GM21576 (cell line): ENCODE data around the gene HOXB2.

Source experiments
- ATAC-seq: cut with Tn5 transposase; IDR thresholded peaks from one replicate; pipeline ENCODE4 v1.9.1; 2021; ENCODE audit warnings: mild to moderate bottlenecking, moderate library complexity; ENCODE audit not compliant: unreplicated experiment

The HOXB2 gene

DNA sequence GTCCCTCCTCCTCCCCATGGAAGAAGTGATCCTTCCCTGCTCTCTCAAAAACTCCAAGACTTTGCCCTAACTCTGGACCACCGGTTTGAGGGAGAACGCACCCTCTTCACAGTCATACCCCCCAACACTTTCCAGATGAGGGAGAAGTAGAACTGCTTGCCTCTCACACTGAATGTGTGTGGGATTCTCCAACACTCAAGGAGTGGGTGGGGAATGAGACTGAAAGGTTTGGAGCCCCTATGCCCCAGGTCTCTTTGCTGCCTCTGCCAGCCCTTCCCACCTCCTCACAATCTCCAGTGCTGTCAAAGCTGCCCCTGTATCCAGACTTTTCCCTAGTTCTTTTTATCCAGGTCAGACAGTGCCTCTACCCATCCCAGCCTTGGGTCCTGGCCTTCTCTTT lies 21.8 kb upstream of the HOXB2 start:
- ATAC-seq: no peak

DNA sequence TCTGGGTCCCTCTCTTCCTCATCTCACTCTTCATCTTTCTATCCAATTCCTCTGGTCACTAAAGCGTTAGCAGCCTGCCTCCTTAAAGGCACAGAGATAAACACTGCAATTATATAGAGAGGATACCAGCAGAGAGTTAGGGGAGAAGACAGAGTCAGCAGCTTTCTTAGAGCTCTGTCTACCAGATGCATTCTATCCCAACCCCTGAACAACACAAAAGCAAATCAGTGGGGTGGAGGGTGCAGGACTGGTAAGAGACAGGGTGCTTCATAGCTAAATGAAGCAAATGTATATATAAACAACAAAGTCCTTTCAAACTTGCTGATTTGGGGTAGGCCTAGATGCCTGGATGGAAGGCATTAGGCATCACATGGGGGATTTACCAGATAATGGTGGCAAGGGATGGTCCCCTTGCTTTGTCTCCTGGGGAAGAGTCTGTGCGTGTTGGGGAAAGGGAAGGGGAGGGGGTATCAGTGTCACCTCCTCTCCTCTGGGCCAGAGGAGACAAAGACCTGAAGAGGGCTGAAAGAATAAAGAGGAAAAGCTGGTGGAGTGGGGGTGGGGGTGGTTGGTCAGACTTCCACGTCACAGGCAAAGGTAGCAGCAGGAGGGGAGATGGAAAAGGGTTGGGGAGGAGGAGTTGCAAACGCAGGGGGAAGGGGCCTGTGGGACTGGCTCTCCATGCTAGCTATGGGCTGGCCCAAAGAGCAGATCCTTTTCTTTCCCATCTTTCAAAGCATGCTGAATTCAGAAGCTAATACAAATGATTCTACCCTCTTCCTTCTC lies 21.2 kb upstream of the HOXB2 start:
- ATAC-seq: no peak

- no peak for ATAC-seq
Measured at GRCh38 chr17:48565022-48565554, 20.2 kb upstream of the HOXB2 start.

DNA sequence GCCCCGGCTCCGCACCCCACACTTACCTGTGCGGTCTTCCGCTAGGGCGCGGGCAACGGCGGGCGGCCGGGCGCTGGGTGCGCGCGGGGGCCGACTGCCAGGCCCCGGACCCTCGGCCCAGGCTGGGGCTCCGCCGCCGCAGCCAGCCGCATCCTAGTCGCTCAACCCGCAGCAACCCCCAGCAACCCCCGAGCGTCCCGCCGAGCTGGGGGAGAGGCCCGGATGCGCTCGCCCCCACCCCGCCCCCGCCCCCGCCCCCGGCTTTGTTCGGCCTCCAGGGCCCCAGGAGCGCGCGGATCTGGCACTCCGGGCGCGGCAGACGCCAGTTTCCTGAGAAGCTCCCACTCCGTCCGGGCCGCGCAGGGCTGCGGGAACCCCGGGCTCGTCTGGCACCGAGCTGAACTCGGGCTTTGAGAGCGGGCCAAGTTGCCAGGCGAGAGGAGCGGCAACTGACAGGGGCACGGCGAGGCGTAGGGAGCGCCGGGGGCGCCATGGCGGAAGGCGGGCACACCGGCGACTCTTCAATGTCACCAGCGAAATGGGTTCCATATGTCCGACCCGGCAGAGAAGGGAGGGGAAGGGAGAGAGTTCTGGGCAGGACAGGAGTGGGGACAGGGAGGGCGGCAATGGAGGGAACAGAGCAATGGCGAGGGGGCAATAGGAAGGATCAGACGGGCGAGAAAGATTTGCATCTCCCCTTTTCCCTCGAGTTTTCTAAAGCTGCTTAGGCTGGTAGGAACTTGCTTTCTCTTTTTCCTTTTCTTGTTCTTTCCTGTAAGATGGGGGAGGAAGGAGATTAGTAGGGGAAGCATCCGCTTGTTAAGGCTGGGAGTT lies 19.5 kb upstream of the HOXB2 start:
- ATAC-seq: no peak

DNA sequence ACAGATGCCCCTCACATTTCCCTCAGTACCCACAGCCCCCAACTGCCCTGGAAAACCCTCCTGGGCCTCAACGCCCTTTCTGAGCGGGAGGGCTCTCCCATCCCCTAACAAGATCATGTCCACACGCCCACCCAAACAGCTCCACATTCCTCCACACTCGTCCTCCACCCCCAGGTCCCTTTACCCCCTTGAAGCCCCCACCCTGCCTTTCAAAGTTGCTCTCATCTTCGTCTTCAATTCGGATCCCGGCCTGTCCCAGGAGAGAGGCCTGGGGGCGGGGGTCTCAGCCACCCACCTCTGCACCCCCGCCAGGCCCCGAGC lies 18.9 kb upstream of the HOXB2 start:
- ATAC-seq: no peak

DNA sequence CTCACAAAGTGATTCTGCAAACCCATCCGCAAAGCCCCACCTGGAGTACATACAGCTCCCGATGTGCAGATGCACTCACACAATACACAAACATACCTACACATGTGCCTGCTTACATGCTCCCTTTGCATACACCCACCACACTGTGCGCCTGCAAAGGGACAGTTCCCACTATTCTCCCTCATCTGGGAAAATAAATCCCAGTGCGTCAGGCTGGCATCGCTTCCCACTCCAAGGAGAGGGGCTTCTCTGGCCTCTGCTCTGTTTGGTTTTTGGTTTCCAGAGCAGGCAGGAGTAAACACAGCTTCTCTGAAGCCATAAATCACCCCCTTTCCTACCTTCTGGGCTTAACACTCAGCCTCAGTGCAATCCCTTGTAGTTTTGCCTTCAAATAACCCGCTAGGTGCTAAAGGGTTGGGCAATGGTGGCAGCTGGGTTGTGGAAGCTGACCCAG lies 18.5 kb upstream of the HOXB2 start:
- ATAC-seq: no peak

GRCh38 chr17:48562934-48563333 lies 18.0 kb upstream of the HOXB2 start:
- no peak for ATAC-seq

GRCh38 chr17:48561884-48562810 lies 17.2 kb upstream of the HOXB2 start:
- no peak for ATAC-seq

DNA sequence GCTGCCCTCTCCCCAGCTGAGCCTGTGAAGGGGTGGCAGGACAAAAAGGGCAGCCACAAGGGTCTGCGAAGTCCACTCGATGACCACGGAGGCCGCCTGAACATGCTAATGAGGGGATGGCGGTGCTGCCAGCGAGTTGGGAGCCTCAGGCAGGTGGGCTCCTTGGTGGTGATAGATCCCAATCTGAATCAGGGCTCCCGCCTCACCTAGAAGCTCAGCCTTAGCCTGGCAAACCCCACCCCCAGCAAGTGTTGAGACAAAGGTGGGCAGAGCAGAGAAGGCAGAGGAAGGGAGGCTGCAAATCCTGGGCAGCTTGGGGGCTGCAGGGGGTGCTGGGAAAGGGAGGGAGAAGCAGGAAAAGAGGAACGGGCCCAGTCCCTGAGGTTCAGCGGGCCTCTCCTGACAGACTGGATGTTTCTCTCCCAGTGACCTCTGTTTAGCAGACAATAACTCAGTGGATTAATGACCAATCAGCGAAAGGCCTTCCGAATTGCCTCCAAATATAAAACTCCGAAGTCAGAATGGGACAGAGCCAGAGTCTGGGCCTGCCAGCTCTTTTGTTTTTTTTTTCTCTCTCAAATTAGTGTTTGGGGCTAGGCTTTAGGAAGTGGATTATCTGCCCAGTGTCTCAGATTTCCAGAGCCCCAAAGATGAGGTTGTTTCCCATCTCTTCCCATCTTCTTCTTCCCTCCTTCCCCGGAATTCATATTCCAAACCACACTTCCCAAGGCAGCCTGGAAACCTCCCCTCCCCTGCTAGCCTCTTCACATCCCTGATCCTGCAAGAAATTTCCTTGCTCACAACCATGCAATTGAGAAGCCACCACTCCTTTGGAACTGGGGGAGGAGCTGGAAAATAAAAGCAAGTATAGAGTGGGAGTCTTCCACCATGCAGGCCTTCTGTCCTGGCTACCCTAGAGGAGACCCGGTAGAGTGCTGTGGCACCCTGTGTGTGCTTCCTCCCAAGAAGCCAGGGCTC lies 15.2 kb upstream of the HOXB2 start:
- ATAC-seq: no peak

- ATAC-seq: no peak
Measured at GRCh38 chr17:48559122-48559839, 14.4 kb upstream of the HOXB2 start.

- no peak for ATAC-seq
Measured at GRCh38 chr17:48558831-48559121, 13.9 kb upstream of the HOXB2 start.

GRCh38 chr17:48558057-48558830 lies 13.3 kb upstream of the HOXB2 start:
- no peak for ATAC-seq

DNA sequence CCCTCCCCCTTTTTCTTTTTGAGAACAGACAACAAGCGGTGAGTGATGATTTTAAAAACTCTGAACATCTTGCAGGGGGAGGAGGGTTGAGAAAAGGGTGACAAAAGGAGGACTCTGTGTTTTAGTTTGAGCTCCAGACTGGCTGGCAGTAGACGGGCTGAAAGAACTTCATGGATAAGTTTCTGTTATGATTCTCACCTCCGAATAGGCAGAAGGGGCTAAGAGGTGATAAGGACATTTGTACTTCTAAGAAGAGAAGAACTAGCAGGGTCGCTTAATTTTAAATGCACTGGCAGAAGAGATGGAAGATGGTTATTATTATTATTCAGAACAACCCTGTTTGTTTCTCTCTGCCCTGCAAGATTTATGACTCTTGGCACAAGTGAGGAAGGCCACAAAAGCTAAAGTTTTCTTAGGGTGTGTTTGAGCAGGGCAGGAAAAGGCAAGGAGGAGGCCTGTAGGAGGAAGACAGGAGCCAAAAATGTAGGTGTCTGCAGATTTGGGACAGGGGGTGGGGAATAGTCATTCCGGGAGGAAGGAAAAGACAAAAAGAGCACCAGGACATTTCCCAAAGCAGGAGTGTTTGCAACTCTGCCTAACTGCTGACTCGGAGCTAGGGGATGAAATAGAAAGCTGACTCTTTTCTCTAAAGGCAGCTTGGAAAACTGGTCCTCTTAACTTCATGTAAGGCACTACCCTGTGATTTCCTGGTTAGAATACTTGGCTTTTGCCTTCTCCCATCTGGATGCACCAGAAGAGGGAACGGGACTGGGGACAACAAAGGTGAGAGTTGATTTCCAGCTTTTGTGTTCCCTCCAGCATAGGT lies 11.9 kb upstream of the HOXB2 start:
- ATAC-seq: no peak

DNA sequence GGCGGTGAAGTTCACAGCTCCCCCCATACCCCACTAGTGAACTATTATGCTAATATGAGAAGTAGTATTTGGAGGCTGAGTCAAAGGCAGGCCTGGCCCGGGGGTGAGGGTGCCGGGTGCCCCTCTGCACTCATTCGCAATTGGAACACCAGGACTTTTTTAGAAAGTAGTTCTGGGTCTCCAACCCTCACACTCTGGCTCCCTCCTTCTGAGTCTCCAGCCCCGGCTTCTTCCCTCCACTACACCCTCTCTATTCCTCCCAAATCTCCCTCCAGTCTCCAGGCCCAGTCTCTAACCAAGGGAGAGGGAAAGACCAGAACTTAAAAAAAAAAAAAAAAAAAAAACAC lies 11.3 kb upstream of the HOXB2 start:
- ATAC-seq: no peak

DNA sequence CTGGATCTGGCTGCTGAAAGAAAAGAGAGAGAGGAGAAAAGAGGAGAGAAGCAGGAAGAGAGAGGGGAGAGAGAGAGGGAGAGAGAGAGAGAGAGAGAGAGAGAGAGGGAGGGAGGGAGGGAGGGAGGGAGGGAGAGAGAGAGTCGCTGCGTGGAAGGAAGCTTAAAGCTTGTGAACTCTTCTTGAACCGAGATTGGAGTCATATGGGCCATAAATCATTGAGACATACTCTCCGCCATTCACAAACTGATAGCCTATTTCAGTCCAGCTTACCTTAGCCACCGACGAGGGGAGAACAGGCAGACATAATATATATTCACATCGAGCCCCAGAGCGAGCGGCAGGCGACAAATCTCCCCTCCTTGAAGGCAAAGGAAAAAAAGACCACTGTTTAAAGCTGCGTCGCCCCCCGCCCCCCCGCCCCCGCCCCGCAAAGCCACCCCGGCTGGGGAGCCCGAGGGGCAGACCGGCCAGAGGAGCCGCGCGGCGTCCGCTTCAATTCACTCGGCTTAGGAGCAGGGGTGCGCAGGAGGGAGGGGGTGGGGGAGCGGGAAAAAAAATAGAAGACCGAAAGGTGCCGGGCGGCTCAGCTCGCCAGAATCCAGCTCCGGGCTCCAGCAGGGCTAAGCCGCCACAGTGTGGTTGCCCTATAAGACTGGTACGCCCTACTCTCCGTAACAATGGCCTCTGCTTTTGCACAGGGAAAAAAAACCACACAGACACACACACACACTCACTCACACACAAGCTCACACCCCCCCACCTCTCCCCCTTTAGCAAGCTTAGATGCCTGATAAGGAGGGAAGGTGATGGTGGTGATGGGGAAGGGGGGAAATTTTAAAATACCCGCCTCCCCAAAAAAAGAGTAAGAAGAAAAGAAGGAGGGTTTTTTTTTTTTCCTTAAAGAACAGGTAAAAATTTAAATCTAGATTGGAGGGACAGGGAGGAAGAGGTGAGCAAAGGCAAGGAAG lies 10.6 kb upstream of the HOXB2 start:
- no peak for ATAC-seq

DNA sequence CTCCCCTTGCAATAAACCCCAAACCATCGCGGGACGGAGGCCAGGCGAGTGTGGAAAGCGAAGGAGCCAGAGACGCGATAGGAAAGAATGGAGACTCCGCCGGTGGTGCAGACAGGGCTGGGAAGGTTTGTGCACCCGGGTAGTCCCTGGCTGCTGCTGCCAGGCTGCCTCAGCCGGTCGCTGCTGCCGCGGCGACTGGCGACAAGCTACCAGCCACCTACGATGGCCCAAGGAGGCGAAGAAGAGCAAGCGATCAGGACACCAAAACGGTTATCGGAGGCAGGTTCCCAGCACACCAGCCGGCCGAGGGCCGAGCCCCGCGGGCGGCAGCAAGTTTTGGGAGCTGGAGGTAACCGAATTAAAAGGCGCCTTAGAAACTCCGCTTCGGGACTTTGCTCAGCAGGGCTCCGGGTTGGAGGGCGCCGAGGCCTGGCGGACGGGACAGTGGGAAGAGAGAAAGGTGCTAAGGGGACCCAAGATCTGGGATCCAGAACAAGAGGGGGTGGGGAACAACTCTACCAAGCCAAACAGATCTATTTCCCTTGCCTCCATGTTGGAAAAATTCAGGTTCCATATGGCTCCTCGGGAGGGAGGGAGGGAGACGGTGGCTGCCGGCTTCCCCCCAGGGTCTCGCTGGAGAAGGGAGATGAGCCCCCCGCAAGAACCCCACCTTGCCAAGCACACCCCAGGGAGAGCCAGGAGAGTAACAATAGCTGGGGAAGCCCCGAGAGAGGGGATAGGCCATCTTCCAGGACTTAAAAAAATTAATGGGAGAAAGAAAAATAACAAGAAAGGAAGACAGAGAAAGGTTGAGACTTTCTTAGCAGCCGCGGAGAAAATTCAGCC lies 9.7 kb upstream of the HOXB2 start:
- no peak for ATAC-seq
